IPS DF 4.7 (cell line): ENCODE measurements around the gene ITGB2.

Source experiments
- DNase-seq: peaks from one replicate; pipeline ENCODE4 v3.0.0-alpha.2; 2013; ENCODE audit warnings: low spot score; ENCODE audit errors: extremely low read depth

The ITGB2 gene

DNA sequence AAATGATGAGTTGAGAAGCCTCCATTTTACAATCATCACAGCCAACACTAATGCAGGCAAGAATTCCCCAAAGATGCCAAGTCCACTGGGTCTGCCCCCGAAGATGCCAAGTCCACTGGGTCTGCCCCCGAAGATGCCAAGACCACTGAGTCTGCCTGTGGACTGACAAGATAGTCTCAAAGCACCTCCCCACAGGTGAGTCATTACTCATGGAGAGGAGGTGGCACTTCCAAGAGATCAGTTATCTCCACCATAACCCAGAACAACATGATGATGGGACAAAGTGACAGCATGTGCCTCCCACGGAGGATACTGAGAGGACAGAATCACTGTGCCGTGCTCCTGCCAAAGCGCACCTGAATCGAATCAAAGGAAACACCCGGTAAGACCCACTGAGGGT, 52.0 kb downstream of the ITGB2 start:
- DNase-seq, result no peak

DNA sequence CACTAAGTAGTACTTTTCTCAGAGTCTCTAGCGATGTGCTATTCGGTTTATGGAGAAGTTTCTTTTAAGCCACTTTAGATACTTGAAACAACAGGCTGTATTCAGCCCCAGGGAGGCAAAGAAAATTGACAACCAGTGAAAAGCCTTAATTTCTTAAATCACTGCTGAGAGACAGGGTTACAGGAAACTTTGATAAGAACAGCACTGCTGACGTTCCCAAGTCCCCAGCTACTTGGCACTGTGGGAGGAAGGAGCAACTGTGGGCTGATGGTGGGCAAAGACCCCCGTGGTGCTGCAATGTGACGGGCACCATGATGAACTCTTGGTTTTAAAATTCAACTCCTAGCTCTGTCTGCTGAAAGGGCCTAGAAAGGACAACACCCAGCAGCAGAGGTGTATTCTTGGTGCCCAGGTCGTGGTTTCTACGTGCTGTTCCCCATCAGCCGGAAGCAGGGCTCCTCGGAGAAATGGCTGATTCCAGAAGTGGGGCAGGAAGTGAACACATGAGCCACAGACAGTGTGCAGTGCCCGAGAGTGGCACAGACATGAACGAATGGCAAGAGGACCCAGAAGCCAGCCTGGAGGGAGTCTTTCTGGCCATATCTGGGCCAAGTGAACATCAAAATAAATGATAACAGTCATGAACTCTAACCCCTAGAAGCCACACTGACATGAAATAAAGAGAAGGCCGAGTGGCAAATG, 52.5 kb downstream of the ITGB2 start:
- DNase-seq, result no peak

DNA sequence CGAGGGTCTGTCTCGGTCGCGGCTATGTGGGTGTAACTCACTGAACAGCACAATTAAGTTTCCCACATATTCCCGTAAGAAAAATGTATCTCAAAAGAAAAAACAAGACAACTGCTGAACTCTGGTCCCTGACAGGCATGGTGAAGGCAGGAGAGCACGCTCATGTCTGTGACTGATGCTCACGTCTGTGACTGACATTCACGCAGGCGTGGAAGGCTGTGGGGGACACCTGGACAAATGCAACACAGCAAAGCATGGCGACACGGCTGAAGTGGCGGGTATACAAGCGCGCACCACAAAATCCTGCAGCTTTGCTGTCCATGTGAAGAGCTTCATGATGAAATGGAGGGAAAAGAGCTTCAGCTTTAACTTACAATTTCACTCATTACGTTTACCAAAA, 53.2 kb downstream of the ITGB2 start:
- DNase-seq, result no peak

DNA sequence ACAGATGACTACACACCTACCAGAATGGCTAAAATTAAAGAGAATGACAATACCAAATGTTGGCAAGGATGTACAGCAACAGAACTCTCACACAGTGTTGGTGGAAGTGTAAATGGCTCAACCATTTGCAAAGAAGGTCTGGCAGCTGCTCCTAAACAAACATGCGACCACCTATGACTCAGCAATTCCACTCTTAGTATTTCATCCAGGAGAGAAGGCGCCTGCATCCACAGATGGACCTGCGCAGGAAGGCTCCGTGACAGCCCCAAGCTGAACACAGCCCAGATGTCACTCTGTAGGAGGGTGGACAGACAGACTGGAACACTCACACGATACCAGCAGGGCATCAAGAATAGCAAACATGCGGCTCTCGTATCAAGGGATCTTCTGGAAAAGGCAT, 53.9 kb downstream of the ITGB2 start:
- no peak for DNase-seq

DNA sequence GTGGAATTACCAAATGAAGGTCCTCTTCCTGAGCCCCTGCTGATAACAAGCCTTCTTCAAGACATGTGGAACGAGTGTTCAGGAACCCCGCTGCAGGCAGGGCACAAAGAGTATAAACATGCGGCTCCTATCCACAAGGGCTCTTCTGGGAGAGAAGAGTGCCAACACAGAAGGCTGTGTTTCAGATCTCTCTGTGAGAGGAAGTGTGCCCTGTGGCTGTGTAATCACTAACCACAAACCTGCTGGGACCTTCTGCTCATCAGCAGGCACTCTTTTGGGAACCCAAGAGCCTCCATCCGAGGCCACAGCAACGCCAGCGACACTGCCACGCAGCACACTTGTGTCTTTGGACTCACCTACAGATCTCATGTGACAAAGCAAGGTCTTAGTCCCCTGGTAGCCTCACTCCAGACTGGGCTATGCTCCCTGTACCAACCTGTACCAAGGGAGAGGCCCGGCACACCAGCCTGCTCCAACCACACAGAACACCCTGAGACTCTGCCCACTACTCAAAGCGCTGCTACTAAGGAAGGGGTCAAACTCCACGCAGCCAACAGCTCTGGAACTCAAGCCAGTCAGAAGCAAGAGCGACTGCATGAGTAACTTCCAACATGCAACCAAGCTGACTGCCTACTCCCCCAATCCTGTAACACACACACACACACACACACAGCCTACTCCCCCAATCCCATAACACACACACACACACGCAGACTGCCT, 55.0 kb downstream of the ITGB2 start:
- no peak for DNase-seq

DNA sequence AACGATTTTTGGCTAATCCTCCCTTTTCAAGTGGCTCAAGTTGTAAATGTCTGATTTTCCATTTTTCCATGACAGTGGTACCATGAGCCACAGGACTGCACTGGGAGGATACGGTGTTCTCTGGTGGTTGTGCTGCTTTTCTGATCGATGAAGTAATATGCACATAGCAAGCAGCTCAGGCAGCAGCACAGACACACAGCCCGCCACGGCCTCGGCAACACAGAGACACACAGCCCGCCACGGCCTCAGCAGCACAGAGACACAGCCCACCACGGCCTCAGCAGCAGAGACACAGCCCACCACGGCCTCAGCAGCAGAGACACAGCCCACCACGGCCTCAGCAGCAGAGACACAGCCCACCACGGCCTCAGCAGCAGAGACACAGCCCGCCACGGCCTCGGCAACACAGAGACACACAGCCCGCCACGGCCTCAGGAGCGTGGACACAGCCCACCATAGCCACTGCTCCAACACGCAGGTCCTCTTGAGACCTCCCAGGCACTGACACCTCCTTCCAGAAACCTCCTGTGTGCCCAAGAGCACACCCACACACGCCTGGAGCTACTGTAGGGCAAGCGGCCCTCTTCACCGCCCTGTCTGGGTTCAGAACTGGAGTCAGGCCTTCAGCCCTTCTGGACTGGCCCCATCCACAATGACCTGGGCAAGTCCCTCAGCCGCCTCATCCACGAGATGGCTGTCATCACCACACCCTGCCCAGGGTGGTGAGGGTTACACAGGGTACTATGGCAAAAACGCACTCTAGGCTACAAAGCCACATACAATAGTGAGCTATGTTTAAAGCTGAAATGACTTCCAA, 57.6 kb downstream of the ITGB2 start:
- DNase-seq, result no peak

DNA sequence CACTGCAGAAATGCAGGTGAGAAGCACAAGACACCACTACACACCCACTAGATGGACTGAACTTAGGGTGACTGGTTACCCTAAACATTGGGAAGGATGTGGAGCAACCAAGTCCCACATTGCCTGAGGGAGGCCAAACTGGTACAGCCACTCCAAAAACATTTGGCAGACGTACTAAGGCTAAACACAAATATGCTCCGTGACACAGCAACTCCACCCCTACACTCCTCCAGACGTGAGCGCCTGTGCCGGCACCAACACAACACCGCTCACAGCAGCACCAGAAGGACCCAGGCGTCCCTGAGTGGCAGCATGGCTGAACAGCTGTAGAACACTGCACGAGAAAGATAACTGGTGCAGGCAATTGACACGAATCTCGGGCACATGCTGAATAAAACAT, 61.9 kb downstream of the ITGB2 start:
- no peak for DNase-seq

DNA sequence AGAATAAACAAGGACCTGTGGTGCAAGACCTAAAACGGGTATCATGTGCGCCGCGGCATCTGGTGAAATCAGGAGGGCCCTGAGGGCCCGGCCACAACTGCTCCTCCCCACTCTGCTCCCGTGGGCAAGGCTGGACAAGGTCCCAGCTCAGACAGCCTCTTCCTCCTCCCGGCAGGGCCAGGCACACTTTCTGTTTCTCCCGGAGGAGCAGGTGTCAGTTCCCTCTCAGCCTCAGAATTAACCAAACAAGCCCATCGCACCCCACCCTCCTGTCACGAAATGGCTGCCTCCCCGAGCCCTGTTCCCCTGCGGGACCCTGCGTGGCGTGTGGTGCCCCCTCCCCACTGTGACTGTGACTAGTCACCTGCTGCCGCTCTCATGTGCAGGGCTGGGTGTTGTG, 62.4 kb downstream of the ITGB2 start:
- no peak for DNase-seq

DNA sequence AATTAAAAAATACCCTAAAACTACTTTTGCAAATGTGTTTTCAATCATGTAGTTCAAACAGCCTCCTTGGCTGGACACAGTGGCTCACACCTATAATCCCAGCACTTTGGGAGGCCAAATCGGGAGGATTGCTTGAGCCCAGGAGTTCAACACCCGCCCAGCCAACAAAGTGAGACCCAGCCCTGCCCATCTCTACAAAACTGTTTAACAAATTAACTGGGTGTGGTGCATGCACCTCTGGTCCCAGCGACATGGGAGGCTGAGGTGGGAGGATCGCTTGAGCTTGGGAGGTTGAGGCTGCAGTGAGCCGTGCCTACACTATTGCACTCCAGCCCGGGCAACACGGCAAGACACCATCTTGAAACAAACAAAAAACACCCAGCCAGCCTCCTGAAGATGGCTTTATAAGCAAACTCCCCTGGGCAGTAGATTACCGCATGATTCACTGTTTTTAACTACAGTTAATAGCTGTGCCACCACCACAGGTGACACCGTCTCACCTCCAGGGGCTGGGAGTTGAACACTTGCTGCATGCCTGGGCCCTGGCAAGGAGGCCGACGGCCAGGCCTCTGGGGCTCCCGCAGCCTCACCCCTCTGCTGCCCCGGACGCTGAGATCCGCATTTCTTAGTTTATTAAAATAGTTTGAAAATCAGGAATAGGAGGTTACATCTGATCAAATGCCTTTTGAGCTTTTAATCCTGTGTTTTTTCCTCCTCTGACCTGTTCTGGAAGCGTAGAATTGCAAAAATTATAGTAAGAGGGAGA, 63.4 kb downstream of the ITGB2 start:
- DNase-seq, result no peak

DNA sequence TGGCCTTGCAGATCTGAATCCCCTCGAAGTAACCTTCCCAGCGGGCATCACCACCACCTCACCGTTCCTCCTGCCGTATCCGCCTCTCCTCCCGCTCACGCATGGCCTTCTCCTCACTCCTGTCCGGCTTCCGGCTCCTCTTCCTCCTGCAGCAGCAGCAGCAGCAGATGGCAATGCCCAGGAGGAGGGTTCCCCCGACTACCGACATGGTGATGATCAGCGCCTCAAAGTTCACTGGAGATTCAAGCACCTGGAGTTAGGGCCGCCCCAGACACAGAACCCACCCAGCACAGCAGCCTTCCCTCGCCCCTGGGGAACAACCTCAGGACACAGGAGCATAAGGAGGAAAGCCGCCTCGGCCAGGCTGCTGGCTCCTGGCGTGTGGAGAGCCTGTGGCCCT, 64.6 kb downstream of the ITGB2 start:
- no peak for DNase-seq

DNA sequence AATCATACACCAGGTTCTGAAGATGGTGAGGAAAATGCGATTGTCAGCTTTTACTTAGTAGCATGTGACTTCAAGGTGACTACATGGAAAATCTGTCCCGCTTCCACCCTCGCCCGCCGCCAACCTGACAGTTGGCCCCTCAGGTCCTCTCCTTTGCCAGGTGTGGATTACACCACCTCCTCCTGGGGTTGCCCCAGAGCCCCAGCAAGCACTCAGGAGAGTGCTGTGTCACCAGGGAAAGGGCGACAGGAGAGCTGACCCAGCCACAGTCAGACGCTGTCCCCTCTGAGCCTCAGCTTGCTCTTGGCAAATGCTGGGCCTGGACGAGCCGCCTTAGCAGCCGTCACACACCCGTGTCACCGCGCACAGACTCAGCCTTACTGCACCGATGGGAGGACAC, 65.1 kb downstream of the ITGB2 start:
- DNase-seq, result no peak

DNA sequence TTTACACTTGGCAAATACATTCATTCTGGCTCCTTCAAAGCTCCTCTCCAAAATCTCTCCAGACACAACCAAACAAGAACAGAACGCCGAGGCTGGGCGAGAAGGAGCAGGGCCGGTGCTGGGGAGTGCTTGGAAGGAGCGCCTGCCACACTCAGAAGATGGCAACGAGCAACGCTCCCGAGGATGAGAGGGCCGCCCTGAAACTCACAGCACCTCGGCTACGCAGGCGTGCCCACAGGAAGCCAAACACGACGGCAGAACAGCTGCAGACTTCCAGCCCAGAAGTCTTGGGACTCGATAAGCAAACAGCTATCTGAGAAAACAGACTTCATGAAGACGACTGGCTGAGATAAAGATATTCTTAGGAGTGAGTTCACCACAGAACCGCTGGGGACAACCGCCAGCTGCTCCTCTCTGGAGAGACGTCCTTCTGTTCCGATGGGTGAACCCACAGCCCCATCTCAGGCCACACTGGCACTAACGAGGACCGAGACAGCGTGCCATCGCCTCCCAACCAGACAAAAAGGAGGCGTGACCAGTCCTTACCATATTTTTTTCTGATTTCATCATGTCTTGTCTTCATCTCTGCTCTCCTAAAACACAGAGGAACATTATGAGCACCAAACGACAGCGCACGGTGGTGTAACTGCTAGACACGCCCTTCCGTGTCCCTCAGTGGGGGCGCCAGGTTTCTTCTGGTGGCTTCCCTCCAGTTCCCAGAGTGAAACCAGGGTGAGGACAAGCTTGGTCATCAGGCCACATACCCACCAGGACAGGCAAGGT, 65.8 kb downstream of the ITGB2 start:
- no peak for DNase-seq

DNA sequence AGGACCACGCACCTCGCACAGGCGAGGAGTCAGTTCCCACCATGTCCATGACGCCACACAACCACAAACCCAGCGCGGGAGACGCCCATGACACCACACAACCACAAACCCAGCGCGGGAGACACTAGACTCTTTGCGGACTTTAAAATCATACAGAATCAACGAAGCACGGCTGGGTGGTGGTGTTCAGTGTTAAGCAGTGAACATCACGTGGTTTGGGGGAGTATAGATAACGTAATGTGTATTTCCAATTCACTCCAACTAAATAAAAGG, 66.4 kb downstream of the ITGB2 start:
- no peak for DNase-seq

DNA sequence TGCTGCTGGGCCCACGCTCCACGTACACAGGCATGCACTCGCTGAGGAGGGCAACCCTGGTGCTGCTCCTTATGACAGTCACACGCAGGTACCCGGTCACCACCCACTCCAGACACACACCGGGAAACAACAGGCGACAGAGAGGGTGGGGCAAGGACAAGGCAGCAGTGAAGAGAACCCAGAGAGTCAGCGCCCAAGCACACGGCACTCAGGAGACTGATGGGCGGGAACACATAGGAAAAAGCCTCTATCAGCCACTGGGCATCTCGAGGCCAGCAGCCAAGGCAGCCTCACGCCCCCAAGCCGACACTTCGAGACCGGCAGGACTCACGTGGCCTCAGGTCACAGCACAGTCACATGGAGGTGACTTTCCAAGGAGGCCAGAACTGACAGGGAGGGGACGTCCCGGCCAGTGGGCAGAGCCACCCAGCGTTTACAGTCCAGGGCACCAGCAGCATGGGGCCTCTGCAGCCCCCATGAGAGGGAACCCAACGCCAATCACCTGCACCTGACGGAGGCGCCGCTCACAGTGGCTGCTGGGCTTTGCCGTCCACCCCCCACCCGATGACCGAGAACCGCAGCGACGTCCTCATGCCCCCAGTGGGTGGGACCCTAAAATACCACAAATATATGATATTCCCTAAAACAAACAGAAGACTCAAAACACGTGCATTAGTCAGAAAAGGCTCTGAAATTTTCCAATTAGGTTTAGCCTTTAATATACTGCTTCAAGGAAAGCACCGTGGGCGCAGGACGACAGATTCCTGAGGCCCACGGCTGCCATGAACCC, 66.9 kb downstream of the ITGB2 start:
- DNase-seq, result no peak

DNA sequence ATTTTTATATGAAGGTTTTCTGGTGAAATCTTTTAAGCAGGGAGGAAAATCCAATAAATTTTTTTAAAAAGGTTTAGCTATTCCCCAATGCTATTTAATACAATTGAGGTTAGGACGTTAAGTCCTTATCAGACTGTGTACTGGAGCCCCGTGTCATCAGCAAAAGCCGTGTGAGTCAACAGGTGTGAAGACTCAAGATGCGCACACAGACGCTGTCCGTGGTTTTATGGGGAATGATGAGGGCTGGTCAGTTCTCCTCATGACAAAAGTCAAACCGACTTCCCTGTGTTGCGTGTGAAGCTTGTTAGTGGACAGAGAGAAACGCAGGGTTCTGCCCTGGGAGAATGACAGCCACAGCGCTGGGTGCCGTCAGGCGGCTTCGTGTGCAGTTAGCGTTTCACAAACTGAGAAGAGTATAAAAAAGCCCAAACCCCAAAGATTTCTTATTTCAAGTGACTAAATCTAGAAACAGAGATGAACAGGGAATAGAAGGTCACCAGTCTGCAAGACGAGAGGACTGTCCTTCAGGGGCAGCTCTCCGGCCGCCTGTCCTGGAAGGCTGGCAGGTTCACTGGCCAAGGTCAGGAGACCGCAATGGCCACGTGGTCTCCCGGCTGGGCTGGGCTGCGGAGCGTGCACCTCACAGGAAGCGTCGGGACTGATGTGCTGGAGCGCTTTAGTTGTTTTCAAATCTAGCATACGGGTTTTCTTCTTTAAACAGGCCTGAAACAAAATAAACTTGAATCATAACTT, 69.6 kb downstream of the ITGB2 start:
- DNase-seq, result no peak

DNA sequence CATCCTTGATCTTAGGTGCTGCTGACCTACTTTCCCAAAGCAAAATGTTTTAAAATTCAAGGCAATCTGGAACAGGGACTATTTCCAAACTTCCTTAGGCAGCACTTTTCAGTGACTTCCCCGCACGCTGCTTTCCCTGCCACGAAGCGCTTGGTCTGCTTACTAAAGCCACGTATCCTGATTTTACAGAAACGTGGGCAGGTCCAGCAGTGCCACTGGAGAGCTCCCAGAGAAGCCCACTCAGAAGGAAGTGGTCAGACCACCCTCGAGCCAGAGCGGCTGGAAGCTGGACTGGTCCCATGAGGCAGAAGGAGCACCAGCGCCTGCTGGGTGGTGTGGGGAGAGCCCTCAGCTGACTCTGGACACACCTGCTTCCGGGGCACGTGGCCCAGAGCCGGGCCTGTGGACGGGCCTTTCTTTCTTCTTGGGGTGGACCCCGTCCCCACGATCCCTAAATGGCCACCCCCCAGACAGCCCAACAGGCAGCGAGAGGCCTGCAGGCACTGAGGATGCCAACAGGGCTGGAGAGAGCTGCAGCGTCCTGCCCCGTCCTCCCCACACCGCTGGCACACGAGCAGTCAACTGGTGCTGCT, 70.4 kb downstream of the ITGB2 start:
- DNase-seq, result no peak

DNA sequence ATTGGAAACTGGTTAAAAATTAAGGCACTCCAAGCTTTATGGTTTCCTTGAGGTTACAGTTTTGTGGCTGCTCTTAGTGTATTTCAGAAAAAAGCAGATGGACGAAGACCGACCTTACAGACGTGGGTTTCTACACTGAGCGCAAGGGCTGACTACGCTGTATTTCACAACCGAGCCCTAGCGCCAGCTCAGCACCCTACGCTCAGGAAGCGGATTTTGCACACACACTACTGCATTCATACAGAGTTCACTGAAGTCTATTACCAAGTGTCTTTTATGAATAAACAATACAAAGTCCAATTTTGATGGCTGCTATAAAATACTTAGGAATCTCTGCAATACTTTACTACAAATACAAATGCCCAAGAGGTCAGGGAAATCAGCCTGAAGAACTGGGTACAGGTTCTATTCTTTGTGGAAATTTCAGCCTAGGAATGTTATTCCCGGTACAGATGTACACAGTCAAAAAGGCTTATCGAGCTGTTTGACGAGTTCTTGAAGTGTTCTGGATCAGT, 71.0 kb downstream of the ITGB2 start:
- DNase-seq, result no peak

DNA sequence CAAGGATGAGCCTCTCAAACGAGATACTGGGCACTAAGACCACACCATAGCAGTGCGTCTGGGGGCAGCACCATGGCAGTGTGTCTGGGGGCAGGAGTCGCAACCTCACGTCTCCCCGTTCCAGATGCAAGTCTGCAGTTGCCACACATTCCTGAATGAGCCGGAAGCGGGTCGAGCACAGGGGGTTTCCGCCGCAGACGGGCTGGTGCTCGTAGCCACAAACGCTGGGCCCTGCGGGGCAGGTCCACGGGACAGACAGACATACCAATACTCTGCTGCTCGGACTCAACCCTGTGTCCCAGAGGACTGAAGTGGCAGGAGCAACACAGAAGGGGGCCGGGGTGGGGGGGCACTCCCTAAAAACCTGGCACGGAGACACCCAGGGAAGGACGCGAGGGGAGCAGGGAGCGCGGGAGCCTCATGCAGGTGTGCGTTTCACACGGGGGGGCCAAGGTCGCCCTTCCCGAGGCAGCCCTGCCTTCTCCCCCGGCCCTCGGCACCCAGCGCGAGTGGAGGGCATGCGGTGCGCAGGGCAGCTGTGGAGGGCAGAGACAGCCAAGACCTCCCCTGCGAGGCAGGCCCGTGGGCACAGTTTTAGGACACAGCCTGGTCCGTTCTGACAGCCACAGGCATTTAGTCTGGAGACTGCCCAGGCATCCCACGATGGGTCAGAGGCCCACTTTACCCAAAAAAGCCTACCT, 71.7 kb downstream of the ITGB2 start:
- no peak for DNase-seq
